ENCODE data around the gene AVPI1. TPM values are rescaled to one million over a fixed set of nuclear protein-coding genes. Genes with fewer than 3 reads are reported as not detected.

The AVPI1 gene
- polyA plus RNA-seq, 3 donors, result 2.0 to 11.2 (median 2.9) TPM

DNA sequence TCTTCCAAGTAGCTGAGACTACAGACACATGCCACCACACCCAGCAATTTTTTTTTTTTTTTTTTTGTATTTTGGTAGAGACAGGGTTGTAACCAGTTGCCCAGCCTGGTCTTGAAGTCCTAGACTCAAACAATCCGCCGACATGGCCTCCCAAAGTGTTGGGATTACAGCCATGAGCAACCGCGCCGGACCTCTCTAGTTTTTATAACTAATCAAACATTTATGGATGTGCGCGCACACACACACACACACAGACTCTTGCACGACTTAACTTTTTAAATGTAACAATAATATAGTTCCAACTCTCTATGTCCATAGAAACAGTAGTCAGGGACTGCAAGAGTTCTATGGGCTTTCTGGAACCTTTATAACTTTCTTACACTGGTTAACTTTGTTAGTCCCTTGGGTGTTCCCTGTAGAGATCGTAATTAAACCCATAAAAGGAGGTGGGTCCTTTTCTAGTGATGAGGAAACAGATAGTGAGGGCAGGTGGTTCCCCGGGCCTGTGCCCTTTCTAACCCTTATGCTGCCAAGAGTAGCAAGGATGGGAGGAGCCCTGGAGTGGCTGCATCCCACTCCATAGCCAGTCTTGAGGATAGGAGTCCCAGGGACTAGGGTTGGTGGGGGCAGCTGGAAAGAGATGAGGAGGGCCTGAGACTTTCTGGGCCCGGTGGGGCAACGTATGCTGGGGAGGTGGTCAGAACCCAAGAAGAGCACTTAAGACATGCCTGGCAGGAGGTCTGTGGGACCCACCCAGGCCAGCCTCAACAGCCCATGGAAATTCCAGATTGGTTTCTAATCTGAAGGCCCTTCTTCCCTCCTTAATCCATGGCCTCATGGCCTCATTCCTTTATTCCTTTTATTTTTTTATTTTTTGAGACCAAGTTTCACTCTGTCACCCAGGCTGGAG, 35.1 kb upstream of the AVPI1 start:
- H3K36me3 ChIP-seq (replicated peaks in 1 of 2; ENCODE audit: control insufficient read depth in 1 of 2, insufficient read depth in 2 of 2, low read length in 2 of 2), result peaks cover 0 to 21% of the 10 kb centered on the region in 2 donors
- no peak for DNase-seq
- no peak overlapping the region for H3K9ac ChIP-seq (ENCODE audit: insufficient read depth, low read length, poor library complexity, severe bottlenecking)
- no peaks in the 10 kb centered on the region for H3K79me2 ChIP-seq (ENCODE audit: insufficient read depth, low read length)
- TF ChIP-seq, protein P1, sequence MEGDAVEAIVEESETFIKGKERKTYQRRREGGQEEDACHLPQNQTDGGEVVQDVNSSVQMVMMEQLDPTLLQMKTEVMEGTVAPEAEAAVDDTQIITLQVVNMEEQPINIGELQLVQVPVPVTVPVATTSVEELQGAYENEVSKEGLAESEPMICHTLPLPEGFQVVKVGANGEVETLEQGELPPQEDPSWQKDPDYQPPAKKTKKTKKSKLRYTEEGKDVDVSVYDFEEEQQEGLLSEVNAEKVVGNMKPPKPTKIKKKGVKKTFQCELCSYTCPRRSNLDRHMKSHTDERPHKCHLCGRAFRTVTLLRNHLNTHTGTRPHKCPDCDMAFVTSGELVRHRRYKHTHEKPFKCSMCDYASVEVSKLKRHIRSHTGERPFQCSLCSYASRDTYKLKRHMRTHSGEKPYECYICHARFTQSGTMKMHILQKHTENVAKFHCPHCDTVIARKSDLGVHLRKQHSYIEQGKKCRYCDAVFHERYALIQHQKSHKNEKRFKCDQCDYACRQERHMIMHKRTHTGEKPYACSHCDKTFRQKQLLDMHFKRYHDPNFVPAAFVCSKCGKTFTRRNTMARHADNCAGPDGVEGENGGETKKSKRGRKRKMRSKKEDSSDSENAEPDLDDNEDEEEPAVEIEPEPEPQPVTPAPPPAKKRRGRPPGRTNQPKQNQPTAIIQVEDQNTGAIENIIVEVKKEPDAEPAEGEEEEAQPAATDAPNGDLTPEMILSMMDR (IDR thresholded peaks at IDR 0.05), result no peak
- H2AFZ ChIP-seq (ENCODE audit: insufficient read depth, low read depth, low read length, poor library complexity, severe bottlenecking), result no peak overlapping the region
- Mint-ChIP-seq H3K27ac (peak overlapping the region in 3 of 7 donors; percentile 11 to 73 (median 57)), H3K9me3 (peaks cover 0 to 3% (median 0%) of the 10 kb centered on the region in 7 donors), H3K4me3 (no peak overlapping the region), H3K36me3 (peaks cover 22 to 24% of the 10 kb centered on the region in 2 donors), H3K4me1 (peaks cover 33% of the 10 kb centered on the region), H3K27me3 (ENCODE audit: low read depth in 3 of 3) (no peaks in the 10 kb centered on the region)
- H3K4me3 ChIP-seq (replicated peaks in 1 of 3; ENCODE audit: low read depth in 2 of 3, low read length in 3 of 3), result no peak overlapping the region
- H3K4me2 ChIP-seq (replicated peaks; ENCODE audit: extremely low read depth, low read length, poor library complexity, severe bottlenecking), result no peak overlapping the region
- peaks cover 28 to 31% of the 10 kb centered on the region in 2 donors for H3K4me1 ChIP-seq (ENCODE audit: control insufficient read depth in 1 of 2, insufficient read depth in 2 of 2, low read length in 2 of 2)
- intact Hi-C loops (cut with micrococcal nuclease), result no loop called here
- 100% methylated on average over 8 of the region's 12 CpGs for WGBS (ENCODE audit: insufficient coverage)
- H3K27ac ChIP-seq (ENCODE audit: low read depth in 1 of 2, low read length in 2 of 2), result no peak overlapping the region
- no peaks in the 10 kb centered on the region for H3K27me3 ChIP-seq (ENCODE audit: control insufficient read depth in 2 of 2, insufficient read depth in 2 of 2, low read length in 2 of 2)
- peaks cover 21% of the 10 kb centered on the region for H4K20me1 ChIP-seq (ENCODE audit: insufficient read depth, low read length)
- no peaks in the 10 kb centered on the region for H3K9me3 ChIP-seq (replicated peaks in 1 of 2; ENCODE audit: control insufficient read depth in 1 of 2, insufficient read depth in 1 of 2, low read length in 2 of 2)

DNA sequence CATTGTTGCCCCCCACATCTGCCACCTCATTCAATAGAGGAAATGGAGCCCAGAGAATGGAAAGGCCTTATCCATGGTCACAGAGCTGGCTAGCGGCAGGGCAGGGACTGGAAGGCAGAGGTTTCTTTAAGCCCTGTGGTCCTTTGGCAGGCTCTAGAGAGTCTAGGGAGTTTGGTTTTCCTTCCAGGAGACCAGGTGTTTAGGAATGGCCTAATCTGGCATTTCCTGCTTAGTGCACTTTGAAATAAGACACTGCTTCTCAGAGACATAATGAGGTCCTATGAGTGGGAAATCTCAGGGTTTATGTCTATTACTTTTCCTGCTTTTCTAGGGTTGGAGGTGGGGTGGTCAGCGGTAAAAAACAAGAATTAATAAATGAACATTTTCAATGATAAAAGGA, 32.6 kb upstream of the AVPI1 start:
- Histone ChIP-seq H3K27ac (ENCODE audit: low read depth in 1 of 2, low read length in 2 of 2) (no peak overlapping the region), H3K9me3 (replicated peaks in 1 of 2; ENCODE audit: control insufficient read depth in 1 of 2, insufficient read depth in 1 of 2, low read length in 2 of 2) (no peaks in the 10 kb centered on the region), H3K4me1 (ENCODE audit: control insufficient read depth in 1 of 2, insufficient read depth in 2 of 2, low read length in 2 of 2) (peaks cover 45 to 50% of the 10 kb centered on the region in 2 donors), H3K79me2 (ENCODE audit: insufficient read depth, low read length) (peaks cover 17% of the 10 kb centered on the region), H3K4me3 (replicated peaks in 1 of 3; ENCODE audit: low read depth in 2 of 3, low read length in 3 of 3) (no peak overlapping the region), H3K36me3 (replicated peaks in 1 of 2; ENCODE audit: control insufficient read depth in 1 of 2, insufficient read depth in 2 of 2, low read length in 2 of 2) (peaks cover 0 to 28% of the 10 kb centered on the region in 2 donors), H3K9ac (ENCODE audit: insufficient read depth, low read length, poor library complexity, severe bottlenecking) (no peak overlapping the region), H2AFZ (ENCODE audit: insufficient read depth, low read depth, low read length, poor library complexity, severe bottlenecking) (no peak overlapping the region), H4K20me1 (ENCODE audit: insufficient read depth, low read length) (peaks cover 33% of the 10 kb centered on the region), H3K27me3 (ENCODE audit: control insufficient read depth in 2 of 2, insufficient read depth in 2 of 2, low read length in 2 of 2) (no peaks in the 10 kb centered on the region), H3K4me2 (replicated peaks; ENCODE audit: extremely low read depth, low read length, poor library complexity, severe bottlenecking) (no peak overlapping the region)
- peaks cover 46% of the 10 kb centered on the region for H3K4me1 Mint-ChIP-seq
- H3K27me3 Mint-ChIP-seq (ENCODE audit: low read depth in 3 of 3), result peaks cover 0 to 1% (median 0%) of the 10 kb centered on the region in 3 donors
- TF ChIP-seq, protein P1 (IDR thresholded peaks at IDR 0.05), result no peak
- WGBS (ENCODE audit: insufficient coverage), result 100% methylated on average over 2 of the region's 2 CpGs
- no peak overlapping the region for H3K27ac Mint-ChIP-seq
- H3K36me3 Mint-ChIP-seq, result peaks cover 29 to 32% of the 10 kb centered on the region in 2 donors
- H3K9me3 Mint-ChIP-seq, result peaks cover 0 to 1% (median 0%) of the 10 kb centered on the region in 7 donors
- DNase-seq, result no peak
- no peak overlapping the region for H3K4me3 Mint-ChIP-seq
- intact Hi-C loops (cut with micrococcal nuclease), result no loop called here

Measured in CD14-positive monocyte (primary cell).